SK-N-SH treated with all-trans-retinoic acid at 6 μM for 48 hours (cell line): Measurements from ENCODE around the gene CYP11A1.

Experiments used
- ATAC-seq: fragments of 200-7000 bp; cut with Tn5 transposase; 3 replicates; pipeline ENCODE4 v1.9.1; 2020; ENCODE audit warnings: mild to moderate bottlenecking, moderate library complexity
- ARNTL ChIP-seq: fragments of 450-650 bp; formaldehyde crosslinking; IDR thresholded peaks from 2 replicates; pipeline ENCODE4 v1.5.0; 2020; ENCODE audit warnings: low read depth, mild to moderate bottlenecking, moderate library complexity, borderline replicate concordance
- BACH2 ChIP-seq: fragments of 250-450 bp; sonication (Bioruptor Pico); IDR thresholded peaks from 2 replicates; pipeline ENCODE4 v1.9.0; 2021; ENCODE audit warnings: mild to moderate bottlenecking, borderline replicate concordance
- CSRNP3 ChIP-seq: fragments of 250-450 bp; sonication (Bioruptor Pico); IDR thresholded peaks from 2 replicates; pipeline ENCODE4 v1.5.1; 2021; ENCODE audit warnings: mild to moderate bottlenecking, moderate library complexity
- GLIS3 ChIP-seq: fragments of 250-450 bp; sonication (Bioruptor Pico); IDR thresholded peaks from 2 replicates; pipeline ENCODE4 v1.5.0; 2020; ENCODE audit warnings: mild to moderate bottlenecking, moderate library complexity
- ISL1 ChIP-seq: fragments of 250-450 bp; sonication (Bioruptor Pico); IDR thresholded peaks from 2 replicates; pipeline ENCODE4 v2.1.2; 2022; ENCODE audit warnings: mild to moderate bottlenecking, moderate library complexity
- OSR1 ChIP-seq: fragments of 250-450 bp; sonication (Bioruptor Pico); IDR thresholded peaks from 2 replicates; pipeline ENCODE4 v1.8.0; 2022; ENCODE audit warnings: moderate library complexity, mild to moderate bottlenecking, inconsistent platforms
- PATZ1 ChIP-seq: fragments of 250-450 bp; sonication (Bioruptor Pico); IDR thresholded peaks from 2 replicates; pipeline ENCODE4 v1.8.0; 2020; ENCODE audit warnings: mild to moderate bottlenecking, moderate library complexity, borderline replicate concordance
- POU6F1 ChIP-seq: fragments of 250-450 bp; sonication (Bioruptor Pico); IDR thresholded peaks from 2 replicates; pipeline ENCODE4 v1.8.0; 2021; ENCODE audit warnings: low read depth, mild to moderate bottlenecking, moderate library complexity, borderline replicate concordance
- PPARA ChIP-seq: fragments of 250-450 bp; sonication (Bioruptor Pico); IDR thresholded peaks from 2 replicates; pipeline ENCODE4 v1.5.0; 2020; ENCODE audit warnings: mild to moderate bottlenecking, borderline replicate concordance
- TCF4 ChIP-seq: fragments of 250-450 bp; sonication (Bioruptor Pico); IDR thresholded peaks from 2 replicates; pipeline ENCODE4 v1.8.0; 2021; ENCODE audit warnings: mild to moderate bottlenecking, moderate library complexity, borderline replicate concordance
- TOX ChIP-seq: fragments of 250-450 bp; sonication (Bioruptor Pico); IDR thresholded peaks from 2 replicates; pipeline ENCODE4 v1.8.0; 2021; ENCODE audit warnings: mild to moderate bottlenecking, moderate library complexity, borderline replicate concordance
- TSHZ2 ChIP-seq: fragments of 250-450 bp; sonication (Bioruptor Pico); IDR thresholded peaks from 2 replicates; pipeline ENCODE4 v1.5.0; 2020; ENCODE audit warnings: mild to moderate bottlenecking, moderate library complexity
- ZC3H10 ChIP-seq: fragments of 250-450 bp; sonication (Bioruptor Pico); IDR thresholded peaks from 2 replicates; pipeline ENCODE4 v1.5.1; 2021; ENCODE audit warnings: mild to moderate bottlenecking, moderate library complexity
- ZNF565 ChIP-seq: fragments of 450-650 bp; formaldehyde crosslinking; conservative IDR thresholded peaks from 2 replicates; pipeline ENCODE4 v1.5.0; 2020; ENCODE audit warnings: low read depth, mild to moderate bottlenecking, moderate library complexity
- ZNF8 ChIP-seq: fragments of 450-650 bp; formaldehyde crosslinking; IDR thresholded peaks from 2 replicates; pipeline ENCODE4 v1.5.0; 2020; ENCODE audit warnings: mild to moderate bottlenecking, moderate library complexity

The CYP11A1 gene

GRCh38 chr15:74385733-74386132 lies 18.3 kb upstream of the CYP11A1 start (continued):
- TF ChIP-seq TSHZ2 (CRISPR knock-in tag) (no peak), PATZ1 (CRISPR knock-in tag) (no peak), OSR1 (no peak), ZNF8 (CRISPR knock-in tag) (no peak), ISL1 (no peak), ZNF565 (CRISPR knock-in tag) (no peak), TCF4 (CRISPR knock-in tag) (no peak)
- TF ChIP-seq, all 23 proteins: peak for 0

- no peak for ATAC-seq
- TF ChIP-seq ZC3H10 (no peak), TSHZ2 (CRISPR knock-in tag) (no peak), BACH2 (CRISPR knock-in tag) (no peak), ARNTL (CRISPR knock-in tag) (no peak), OSR1 (no peak), ZNF565 (CRISPR knock-in tag) (no peak), PPARA (CRISPR knock-in tag) (no peak), CSRNP3 (CRISPR knock-in tag) (no peak), ZNF8 (CRISPR knock-in tag) (no peak), PATZ1 (CRISPR knock-in tag) (no peak), POU6F1 (CRISPR knock-in tag) (no peak), TOX (no peak), TCF4 (CRISPR knock-in tag) (no peak), GLIS3 (CRISPR knock-in tag) (no peak)
Measured at GRCh38 chr15:74384881-74385643, 17.6 kb upstream of the CYP11A1 start.
